GM18502 (cell line): Measurements from ENCODE around the gene PPP1R15B.
A peak's percentile ranks its signal among the peaks of the same experiment; 100 is the strongest.

Experiments used
- ATAC-seq: cut with Tn5 transposase; IDR thresholded peaks from one replicate; pipeline ENCODE4 v1.9.1; 2021; ENCODE audit warnings: mild to moderate bottlenecking; ENCODE audit not compliant: unreplicated experiment, poor library complexity

Gene PPP1R15B

DNA sequence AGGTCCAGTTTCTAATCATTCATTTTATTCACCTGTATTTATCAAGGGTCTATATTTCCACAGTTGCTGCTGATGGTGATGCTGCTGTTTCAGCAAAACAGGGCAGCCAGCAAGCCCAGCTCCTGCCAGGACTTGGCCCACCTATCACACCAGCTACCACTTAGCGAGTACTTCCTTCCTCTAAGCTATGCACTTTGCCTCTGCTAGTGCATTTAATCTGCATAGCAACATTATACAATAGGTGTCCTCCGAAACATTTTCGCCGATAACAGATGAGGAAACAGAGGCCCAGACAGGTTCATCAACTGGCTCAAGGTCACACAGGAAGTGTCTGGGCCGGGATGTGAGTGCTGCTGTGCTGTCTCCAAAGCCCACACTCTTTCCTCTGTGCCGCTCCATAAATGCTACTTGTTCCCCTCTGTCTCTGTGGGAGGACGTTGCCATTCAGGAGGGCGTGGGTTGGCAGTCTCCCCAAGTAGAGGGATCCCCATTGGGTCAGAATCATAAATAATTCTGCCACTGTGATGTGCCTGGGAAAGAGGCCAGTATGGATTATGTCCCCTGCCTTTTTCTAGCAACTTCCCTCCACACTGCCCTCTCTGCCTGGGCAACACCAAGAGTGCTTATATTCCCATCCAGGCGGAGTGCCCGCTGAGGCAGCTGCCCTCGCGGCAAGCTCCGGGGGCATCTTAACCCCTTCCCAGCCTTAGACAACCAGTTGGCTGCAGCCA, 42.5 kb downstream of the PPP1R15B start:
- ATAC-seq: no peak

DNA sequence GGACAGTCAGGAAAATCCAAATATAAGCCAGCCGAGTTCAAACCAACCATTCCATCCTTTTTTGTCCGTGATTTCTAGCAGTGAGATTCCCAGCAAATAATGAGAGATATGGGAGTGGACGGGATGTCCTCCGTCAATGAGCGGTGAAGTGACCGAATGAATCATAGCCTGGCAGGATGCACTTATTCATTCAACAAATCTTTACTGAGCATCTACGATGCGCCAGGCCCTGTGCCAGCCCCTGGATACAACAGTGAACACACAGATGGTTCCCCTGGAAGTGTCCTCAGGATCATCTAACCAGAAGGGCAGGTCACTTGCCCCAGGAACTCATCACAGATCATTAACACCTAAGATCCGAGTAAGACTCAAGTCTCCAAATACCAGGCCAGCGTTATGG, 43.7 kb downstream of the PPP1R15B start:
- ATAC-seq: no peak

DNA sequence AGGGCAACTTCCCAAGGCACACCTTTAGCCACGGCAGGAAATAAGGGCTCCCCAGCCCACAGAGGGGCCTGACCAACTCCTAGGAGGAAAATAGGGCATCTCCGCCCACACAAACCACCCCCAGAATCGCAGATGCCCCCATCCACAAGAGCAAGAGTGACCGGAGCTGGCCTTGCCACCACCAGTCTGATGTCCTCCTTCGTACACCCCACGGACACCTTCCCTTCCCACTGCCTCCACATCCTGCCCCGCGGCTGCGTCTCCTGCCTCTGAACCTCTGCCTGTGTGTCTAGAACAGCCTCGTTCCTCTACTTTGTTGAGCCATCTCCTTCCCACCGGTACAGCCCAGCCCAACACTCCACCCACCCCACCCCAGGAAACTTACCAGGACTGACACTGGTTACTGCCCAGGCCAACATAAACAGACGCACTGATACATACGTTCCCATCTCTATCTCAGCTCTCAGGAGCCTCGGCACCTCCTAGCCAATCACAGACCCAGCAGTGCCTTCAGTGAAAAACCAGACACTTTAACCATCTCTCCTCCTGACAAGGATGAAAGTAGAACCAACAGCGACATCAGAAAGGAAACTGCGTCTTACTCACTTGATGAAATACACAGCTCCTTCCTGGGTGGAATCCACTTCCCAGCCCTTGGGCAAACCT, 44.3 kb downstream of the PPP1R15B start:
- no peak for ATAC-seq

DNA sequence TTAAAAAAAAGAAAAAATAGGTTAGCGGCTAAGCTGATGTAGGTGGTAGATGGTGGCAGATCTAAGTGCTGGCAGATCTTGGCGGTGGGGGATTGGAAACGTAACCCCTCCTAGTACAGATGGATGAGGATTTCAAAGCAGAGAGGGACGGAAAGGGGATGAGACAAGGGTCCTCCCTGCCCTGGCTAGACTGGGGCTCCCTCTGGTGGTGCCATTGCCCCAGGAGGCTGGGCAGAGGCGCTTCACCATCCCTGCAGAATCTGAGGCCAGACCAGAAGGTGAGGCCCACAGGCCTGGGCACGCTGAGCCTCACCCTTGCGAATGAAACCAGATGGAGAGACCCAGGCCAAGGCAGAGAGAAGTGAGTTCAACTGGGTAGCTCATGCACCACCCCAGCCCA, 44.9 kb downstream of the PPP1R15B start:
- no peak for ATAC-seq

DNA sequence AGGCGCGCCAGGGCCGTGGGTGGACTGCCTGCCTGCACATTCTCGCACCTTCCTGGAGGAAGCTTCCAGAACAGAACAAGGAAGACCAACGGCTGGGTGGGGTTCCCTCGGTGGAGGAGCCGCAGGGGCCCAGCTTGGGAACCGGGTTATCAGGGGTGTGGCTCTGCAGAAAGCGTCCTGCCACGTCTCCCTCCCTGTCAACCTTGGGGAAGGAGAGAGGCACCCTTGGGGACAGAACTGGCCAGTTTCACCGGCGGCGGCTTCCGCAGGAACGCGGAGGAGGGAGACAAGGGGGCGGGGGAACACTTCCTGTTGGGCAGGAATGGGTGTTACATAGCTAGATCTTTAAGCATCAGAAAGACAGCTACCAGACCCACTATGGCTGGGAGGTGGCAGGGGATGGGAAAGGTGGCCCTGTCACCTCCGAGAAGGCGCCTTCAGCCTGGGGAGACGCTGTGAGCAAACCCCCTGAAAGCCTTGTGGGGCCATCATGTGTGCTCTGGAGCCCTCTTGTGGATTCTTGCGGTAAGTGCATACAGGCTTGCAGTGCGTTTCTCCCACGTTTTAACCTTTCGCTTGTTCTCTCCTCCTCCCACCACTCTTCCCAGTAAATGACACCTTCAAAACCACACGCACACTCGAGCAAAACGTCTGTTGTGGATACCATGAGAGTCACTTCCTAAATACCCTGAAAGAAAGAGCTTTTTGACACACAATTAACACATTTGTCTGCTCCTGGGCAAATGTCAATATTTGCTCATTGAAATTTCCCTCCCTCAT, 48.1 kb downstream of the PPP1R15B start:
- ATAC-seq: peak; percentile 60

DNA sequence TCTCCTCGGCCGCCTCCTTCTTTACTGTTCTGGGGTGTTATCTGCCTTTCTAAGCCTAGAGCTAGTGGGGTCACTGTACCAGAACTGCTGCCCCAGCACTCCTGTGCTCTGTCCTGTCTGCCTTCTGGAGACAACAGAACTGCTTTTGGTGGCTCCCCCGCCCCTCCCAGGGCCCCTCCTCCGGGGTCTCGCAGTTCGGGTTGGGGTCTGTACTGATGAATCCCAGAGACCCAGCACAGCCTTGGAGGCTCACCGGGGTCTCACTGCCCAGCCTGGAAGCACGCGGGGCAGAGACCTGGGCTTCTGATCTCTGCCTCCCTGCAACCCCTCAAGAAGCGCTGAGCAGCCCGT, 48.7 kb downstream of the PPP1R15B start:
- no peak for ATAC-seq

DNA sequence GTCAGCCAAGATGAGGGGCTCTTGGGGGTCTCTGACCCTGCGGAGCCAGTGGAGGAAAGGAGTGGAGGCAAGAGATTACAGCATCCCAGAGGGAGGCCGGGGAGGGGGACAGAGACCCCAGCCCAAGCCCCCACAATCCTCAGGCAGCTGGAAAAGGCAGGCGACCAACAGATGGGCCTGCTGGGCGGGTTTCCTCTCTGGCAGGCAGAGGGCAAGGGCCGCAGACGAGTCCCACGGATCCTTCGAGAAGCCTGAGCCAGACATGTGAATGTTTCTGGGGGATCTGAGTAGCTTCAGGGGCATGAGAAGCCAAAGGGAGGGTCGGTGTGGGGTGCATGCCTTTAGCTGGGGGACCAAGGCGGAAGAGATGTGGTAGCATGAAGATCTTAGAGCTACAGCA, 49.8 kb downstream of the PPP1R15B start:
- ATAC-seq: no peak

DNA sequence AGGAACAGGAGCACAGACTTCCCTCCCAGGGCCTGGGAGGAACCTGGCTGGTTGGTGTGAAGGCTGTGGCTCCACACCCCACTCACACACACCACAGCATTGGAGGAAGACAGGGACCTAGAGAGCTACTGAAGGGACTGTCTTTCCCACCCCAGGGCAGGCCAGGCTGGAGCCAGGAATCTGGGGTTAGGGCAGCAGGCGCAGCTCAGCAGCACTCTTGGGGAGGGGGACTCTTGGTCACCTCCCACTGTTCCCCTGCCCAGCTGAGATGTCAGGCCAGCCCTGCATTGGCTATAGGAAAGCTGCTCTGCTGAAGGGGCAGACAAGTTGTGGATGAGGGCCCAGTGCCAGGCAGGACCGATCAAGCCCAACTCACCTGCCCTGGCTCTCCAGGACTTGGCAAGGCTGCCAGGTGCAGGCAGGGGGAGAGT, 50.3 kb downstream of the PPP1R15B start:
- ATAC-seq: no peak

DNA sequence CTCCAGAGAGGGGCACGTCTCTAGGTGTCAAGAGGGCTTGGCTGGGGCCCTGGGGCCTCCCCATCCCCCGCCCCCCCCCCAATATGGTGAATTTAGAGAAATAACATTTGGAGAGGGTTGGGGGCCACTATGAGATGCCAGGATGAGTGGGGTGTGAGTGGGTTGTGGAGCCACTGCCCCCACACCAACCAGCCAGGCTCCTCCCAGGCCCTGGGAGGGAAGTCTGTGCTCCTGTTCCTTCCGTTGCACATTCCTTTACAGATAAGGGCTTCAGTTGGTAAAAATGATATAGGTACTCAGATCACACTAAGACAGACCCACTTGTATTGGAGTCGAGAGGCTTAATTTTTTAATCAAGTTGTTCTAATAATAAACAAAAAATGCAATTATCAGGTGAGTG, 51.3 kb downstream of the PPP1R15B start:
- ATAC-seq: no peak

DNA sequence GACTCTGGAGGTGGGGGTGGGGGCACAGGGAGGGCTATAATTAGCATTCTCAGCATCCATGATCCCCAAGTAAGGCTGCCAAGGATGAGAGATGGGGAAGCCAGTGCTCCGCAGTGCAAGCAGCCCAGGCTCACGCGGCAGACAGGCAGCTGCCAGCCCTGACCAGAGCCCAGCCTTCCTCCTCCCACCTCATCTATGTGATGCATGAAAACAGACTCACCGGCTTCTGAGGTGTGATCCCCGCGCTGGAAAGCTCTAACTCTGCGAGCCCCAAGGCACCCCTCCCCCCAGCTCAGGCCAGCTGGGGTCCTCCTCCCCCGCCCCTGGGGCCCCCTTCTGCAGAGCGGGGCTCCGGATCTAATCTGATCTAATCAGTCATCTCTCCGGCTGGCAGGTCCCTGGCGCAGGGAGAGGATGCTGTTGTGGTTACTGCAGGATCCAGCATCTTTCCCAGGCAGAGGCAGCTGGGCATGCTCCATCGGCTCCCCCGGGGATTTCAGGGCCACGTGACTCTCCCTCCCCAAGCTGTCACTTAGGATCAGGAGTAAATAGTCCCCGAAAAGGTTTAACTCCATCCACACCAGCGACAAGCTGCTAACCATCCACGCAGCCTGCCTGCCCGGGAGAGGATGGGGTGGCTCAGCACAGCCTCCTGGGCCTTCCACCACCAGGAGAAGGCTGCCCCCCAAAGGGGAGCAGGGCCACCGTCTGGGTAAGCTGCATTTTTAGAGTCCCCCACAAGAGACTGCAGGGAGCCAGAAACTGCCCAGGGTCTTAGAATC, 52.0 kb downstream of the PPP1R15B start, which contains the start of gene PLEKHA6:
Gene PLEKHA6, minus strand, starts transcription at position 456 of the 782 bp plus-strand sequence. CDS start 86,202 bp downstream, outside the sequence.
- no peak for ATAC-seq

DNA sequence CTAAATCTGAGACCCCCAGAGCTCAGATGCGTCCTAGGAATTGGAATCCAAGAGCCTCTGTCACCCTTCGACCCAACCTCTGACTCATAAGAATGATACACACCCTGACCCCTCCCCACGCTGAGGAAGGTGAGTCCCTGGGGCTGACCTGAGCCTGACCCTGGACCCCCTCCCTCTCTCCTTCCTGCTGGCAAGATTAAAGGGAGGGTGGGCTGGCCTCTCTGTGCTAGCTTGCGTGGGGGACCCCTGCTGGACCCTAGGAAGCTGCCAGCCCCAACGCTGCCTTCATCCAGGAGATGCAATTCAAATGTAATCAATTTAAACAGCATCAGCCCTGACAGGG, 52.5 kb downstream of the PPP1R15B start:
- ATAC-seq: no peak

DNA sequence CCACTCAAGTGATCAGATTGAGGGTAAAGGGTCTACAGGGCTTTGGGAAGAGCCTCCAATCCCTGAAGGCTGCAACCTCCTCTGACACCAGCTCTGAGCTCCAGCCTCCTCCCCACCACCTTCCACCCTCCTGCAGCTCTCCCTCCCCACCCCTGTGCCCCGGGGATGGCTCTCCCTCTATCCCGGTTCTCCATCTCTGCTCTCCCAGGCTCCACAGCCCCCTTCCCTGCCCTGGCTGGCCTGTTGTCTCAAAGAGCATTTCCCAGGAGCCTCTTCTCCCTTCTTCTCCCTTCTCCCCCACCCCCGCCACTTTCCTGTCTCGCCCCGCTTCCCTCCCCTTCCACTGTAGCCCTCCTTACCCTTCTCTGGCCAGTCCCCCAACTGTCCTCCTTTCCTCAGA, 53.0 kb downstream of the PPP1R15B start:
- ATAC-seq: no peak

DNA sequence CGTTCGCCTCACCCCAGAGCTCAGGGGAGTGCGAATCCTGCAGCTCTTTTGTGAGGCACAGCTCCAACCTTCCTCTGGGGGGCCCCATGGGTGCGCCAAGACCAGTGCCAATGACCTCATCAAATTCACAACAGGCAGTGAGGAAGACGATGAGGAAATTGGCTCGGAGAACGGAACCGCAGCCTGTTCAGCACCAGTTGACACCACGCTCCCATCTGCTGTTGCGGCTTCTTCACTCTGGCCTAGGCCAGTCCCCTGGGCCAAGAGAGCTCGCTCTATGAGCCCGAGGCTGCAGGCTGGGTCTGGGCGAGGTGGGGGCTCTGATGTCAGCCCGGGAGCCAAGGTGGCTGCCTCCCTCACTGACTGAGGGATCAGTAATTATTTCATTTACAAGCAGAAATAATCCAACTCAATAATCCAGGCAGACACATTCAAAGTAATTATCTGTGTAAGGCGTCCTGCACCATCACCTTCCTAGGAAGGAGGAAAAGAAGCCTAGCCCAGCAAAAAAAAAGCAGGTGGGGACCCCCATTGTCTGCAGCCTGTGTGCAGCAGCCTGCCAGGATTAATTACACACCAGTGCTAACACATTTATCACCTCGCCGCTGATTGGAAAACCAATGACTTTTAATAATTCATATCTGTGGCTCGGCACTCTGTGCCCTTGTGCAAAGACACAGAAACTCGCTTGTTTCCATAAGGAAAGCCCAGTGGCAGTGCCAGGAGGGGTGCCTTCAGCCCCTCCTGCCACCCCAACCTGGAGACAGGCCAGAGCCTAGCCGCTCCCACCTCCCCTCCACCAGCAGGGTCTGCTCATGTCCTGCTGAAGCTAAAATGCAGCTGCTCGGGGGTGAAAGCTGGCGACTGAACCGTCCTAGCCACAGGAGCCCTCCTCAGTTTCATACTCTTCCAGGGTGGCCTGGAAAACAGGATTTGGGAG, 53.8 kb downstream of the PPP1R15B start:
- no peak for ATAC-seq

DNA sequence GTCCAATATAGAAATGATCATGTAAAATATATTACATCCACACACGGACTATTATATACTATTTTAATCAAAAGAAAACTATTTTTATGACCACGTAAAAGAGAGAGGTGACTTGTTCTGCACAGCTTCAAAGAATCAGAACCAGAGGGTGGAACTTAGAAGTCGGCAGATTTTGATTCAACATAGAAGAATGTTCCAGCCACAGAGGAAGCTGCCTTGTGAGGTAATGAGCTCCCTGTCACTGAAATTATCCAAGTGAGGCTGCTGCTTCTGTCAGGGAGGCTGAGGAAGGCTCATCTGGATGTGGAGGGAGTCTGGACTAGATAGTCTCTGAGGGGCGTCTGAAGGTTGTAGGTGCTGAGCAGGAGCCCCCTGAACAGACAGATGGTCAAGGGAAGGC, 54.6 kb downstream of the PPP1R15B start:
- no peak for ATAC-seq

DNA sequence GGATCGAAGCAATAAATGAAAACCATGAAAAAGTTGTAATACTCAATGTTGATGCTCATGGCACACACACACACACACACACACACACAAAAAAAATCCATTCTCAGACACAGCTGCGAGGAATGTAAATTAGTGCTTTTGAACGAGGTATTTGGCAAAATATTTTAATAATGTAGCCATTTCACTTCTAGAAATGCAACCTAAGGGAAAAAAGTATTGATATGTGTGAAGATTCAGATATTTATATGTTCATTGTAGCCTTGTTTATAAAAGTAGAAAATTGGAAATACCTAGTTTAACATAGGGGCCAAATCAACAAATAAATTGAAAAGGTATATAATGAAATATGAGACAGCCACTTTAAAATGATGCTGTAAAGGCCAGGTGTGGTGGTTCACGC, 55.7 kb downstream of the PPP1R15B start:
- ATAC-seq: no peak

DNA sequence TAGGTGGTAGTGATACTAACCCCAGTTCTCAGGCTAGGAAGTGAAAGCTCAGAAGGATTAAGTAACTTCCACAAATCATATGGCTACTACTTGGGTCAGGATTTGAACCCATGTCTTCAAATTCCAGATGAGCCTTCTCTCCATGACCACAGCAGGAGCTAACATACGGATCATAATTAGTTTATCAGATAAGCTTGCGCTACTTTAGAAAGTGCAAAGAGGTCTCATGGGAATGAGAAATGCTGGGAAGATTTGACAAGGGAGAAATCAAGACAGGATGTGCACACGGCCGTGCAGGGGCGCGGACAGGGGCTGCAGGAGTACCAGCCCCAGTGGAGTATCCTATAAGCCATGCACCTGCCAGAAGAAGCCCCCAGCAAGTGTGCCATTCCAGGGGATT, 57.0 kb downstream of the PPP1R15B start:
- ATAC-seq: no peak
